Psoas muscle (tissue), 8 donors: Measurements from ENCODE around the gene CPXM2. TPM values are rescaled to one million over a fixed set of nuclear protein-coding genes. Genes with fewer than 3 reads are reported as not detected.

Source experiments
- ATAC-seq, 4 donors: fragments of 200-7000 bp; cut with Tn5 transposase; one replicate each; pipeline ENCODE4 v1.9.1; 2020; ENCODE audit warnings: moderate library complexity in 3 of 4, mild to moderate bottlenecking in 2 of 4
- DNase-seq, 2 donors: peaks; one replicate each; pipeline ENCODE4 v3.0.0-alpha.2; 2020
- H3K27ac ChIP-seq: fragments of 200-600 bp; one replicate; pipeline ENCODE4 v1.8.0; 2022
- H3K27me3 ChIP-seq, 3 donors: fragments of 200-600 bp in 1 of 3; one replicate each; pipeline versions ENCODE4 v1.6.1 to v1.8.0; 2013 to 2022; ENCODE audit warnings: low read length in 2 of 3, mild to moderate bottlenecking in 2 of 3, moderate library complexity in 1 of 3; ENCODE audit not compliant: insufficient read depth in 3 of 3
- H3K36me3 ChIP-seq, 2 donors: fragments of 200-600 bp in 1 of 2; one replicate each; pipeline versions ENCODE4 v1.6.1 to v1.8.0; 2013 to 2022; ENCODE audit warnings: low read depth in 1 of 2, mild to moderate bottlenecking in 1 of 2, moderate library complexity in 1 of 2; ENCODE audit not compliant: insufficient read depth in 1 of 2
- H3K4me1 ChIP-seq: fragments of 200-600 bp; one replicate; pipeline ENCODE4 v1.8.0; 2022
- H3K4me3 ChIP-seq: fragments of 200-600 bp; one replicate; pipeline ENCODE4 v1.8.0; 2022; ENCODE audit warnings: mild to moderate bottlenecking
- H3K9me3 ChIP-seq: fragments of 200-600 bp; one replicate; pipeline ENCODE4 v1.8.0; 2022
- WGBS, 3 donors: extraction: QIAGEN DNeasy Blood & Tissue Kit; methylation state at CpG; one replicate each; pipeline versions ENCODE4 v1.1.6 to v1.1.7; 2013; 5-methylcytosine and 5-hydroxymethylcytosine counted together
- intact Hi-C, 2 donors: fragments of 100-400 bp; cut with DNase I; formaldehyde crosslinking; loops; one replicate each; pipeline versions ENCODE4 v1.11.0 to v1.14.2; 2022
- polyA plus RNA-seq, 3 donors: library from polyadenylated mRNA; stranded (reverse); fragments of 200-250 nt; gene quantifications; one replicate each; pipeline ENCODE4 v1.2.3, GENCODE V29; 2013
- total RNA-seq, 4 donors: library from RNA; stranded (reverse); fragmentation: NEBNext Ultra II Directional in 2 of 4; extraction: Animal tissue kit (Norgen Biotek cat#: 25700) in 2 of 4; gene quantifications; one replicate each; pipeline versions ENCODE4 v1.2.1 to v1.2.4, GENCODE V29; 2021 to 2023
- TF ChIP-seq, protein P1 (sequence below): fragments of 200-600 bp; IDR thresholded peaks from one replicate; pipeline ENCODE4 v1.8.0; 2022; ENCODE audit warnings: antibody characterized with exemption
- donor health status: healthy with polysubstance abuse.
- donor health status: DM: no; HTN: no; CAD: no; lungs with moderate emphysema.
- donor health status: Bipolar disorder and iron deficiency.
- donor health status: healthy.
- donor health status: DM: yes; HTN: yes; CAD: no.
- donor health status: DM: no; HTN: no; CAD: no.
- donor health status: DM: no; HTN: no; CAD: no.
- donor health status: DM: yes; HTN: yes; CAD: no.

The CPXM2 gene
- total and polyA plus RNA-seq, 7 donors = 0.78 to 5.2 (median 1.4) TPM

GRCh38 chr10:123903621-123904020 lies 12.0 kb upstream of the CPXM2 start:
- intact Hi-C loops = no loop called here
- no peak for ATAC-seq
- H3K4me1 ChIP-seq = no peaks in the 10 kb centered on the region
- H3K27ac ChIP-seq = no peak overlapping the region
- peaks cover 4% of the 10 kb centered on the region for H3K9me3 ChIP-seq
- no peaks in the 10 kb centered on the region for H3K27me3 ChIP-seq
- no peak for DNase-seq
- H3K4me3 ChIP-seq = no peak overlapping the region
- H3K36me3 ChIP-seq = no peaks in the 10 kb centered on the region
- TF ChIP-seq, protein P1, sequence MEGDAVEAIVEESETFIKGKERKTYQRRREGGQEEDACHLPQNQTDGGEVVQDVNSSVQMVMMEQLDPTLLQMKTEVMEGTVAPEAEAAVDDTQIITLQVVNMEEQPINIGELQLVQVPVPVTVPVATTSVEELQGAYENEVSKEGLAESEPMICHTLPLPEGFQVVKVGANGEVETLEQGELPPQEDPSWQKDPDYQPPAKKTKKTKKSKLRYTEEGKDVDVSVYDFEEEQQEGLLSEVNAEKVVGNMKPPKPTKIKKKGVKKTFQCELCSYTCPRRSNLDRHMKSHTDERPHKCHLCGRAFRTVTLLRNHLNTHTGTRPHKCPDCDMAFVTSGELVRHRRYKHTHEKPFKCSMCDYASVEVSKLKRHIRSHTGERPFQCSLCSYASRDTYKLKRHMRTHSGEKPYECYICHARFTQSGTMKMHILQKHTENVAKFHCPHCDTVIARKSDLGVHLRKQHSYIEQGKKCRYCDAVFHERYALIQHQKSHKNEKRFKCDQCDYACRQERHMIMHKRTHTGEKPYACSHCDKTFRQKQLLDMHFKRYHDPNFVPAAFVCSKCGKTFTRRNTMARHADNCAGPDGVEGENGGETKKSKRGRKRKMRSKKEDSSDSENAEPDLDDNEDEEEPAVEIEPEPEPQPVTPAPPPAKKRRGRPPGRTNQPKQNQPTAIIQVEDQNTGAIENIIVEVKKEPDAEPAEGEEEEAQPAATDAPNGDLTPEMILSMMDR = no peak
- WGBS, 3 donors = 23 to 39% (median 30%) methylated on average over 5 of the region's 5 CpGs

GRCh38 chr10:123901621-123902020 lies 10.0 kb upstream of the CPXM2 start:
- TF ChIP-seq, protein P1 = no peak
- no peaks in the 10 kb centered on the region for H3K36me3 ChIP-seq
- intact Hi-C loops = no loop called here
- no peak for DNase-seq
- no peak overlapping the region for H3K27ac ChIP-seq
- peaks cover 0 to 2% (median 0%) of the 10 kb centered on the region in 3 donors for H3K27me3 ChIP-seq
- ATAC-seq = no peak
- peaks cover 4% of the 10 kb centered on the region for H3K9me3 ChIP-seq
- WGBS, 3 donors = 78 to 79% (median 78%) methylated on average over 4 of the region's 4 CpGs
- no peaks in the 10 kb centered on the region for H3K4me1 ChIP-seq
- H3K4me3 ChIP-seq = no peak overlapping the region

DNA sequence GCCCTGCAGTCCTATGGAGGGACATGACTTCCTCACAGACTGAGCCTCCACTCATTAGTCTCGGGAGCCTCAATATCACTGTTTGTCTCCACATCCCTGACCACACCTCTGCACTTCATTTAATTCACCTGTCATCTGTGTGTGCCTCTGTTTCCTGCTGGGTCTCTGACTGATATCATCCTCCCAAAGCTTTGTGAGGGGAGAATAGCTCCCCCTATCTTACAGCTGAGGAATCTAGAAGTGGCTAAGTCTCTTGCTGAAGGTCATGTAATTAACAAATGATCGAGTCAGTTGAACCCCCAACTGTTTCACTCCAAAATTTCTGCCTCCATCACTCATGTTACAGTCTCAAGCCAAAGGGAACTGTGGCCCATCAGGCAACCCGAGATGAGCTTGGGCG lies 5.5 kb upstream of the CPXM2 start:
- H3K9me3 ChIP-seq = peaks cover 4% of the 10 kb centered on the region
- H3K27me3 ChIP-seq = peaks cover 0 to 16% (median 2%) of the 10 kb centered on the region in 3 donors
- ATAC-seq (no peak), DNase-seq (no peak)
- H3K4me1 ChIP-seq = no peaks in the 10 kb centered on the region
- 66 to 80% (median 75%) methylated on average over 4 of the region's 4 CpGs for WGBS, 3 donors
- H3K4me3 ChIP-seq = no peak overlapping the region
- H3K27ac ChIP-seq = no peak overlapping the region
- intact Hi-C loops = no loop called here
- H3K36me3 ChIP-seq = no peaks in the 10 kb centered on the region
- TF ChIP-seq, protein P1 = no peak

DNA sequence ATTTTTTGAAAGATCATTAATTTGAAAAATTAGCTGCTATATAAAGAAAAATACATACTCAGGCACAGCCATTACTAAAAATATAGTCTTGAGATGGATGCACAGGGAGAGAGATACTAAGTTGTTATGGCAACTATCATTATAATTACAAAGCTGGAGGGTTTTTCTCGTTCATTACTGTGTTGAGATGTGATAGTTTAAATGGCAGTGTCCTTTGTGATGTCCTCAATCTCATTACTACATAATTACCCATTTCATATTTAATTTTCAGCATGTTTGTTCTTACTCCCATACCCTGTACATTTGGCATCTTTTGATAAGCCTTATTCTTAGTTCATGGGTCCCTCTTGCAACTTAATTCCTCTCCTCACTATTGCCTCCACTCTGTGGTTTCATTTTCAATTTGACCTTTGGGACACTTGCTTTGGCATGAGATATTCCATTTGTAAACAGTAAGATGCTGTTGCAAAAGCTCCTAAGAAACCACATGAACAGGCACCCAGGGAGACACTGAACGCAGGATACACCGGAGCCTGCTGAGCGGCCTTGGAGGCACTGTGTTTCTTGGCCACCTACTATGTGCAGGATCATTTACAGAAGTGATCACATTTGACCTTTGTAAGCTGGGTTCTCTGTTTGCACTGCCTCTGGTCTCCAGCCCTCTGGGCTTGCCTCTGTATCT lies 4.8 kb upstream of the CPXM2 start:
- peaks cover 0 to 21% (median 2%) of the 10 kb centered on the region in 3 donors for H3K27me3 ChIP-seq
- intact Hi-C loops = no loop called here
- WGBS, 3 donors = 61 to 64% (median 64%) methylated on average over 4 of the region's 4 CpGs
- no peaks in the 10 kb centered on the region for H3K4me1 ChIP-seq
- H3K36me3 ChIP-seq = no peaks in the 10 kb centered on the region
- DNase-seq (no peak), ATAC-seq (no peak)
- no peak overlapping the region for H3K4me3 ChIP-seq
- TF ChIP-seq, protein P1 = no peak
- no peak overlapping the region for H3K27ac ChIP-seq
- peaks cover 4% of the 10 kb centered on the region for H3K9me3 ChIP-seq

DNA sequence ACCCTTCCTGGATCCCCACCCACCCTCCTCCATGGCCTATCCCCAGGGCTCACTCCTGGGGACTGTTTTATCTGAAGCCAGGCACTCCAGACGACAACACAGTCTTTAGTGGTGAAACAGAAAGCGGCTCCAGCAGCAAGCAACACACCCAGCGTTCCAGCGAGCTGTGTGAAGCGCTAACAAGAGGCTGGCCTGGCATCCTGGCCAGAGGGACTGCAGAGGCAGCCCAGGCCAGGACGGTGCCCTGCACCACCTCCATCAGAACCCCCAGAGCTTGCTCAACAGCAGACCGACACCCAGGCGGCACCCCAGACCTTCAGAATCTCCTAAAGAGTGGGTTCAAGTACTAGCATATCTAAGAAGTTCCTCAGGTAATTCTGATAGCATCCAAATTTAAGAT lies 2.0 kb upstream of the CPXM2 start:
- H3K27ac ChIP-seq = no peak overlapping the region
- H3K27me3 ChIP-seq = peaks cover 0 to 39% (median 2%) of the 10 kb centered on the region in 3 donors
- H3K36me3 ChIP-seq = no peaks in the 10 kb centered on the region
- 81 to 84% (median 83%) methylated on average over 8 of the region's 8 CpGs for WGBS, 3 donors
- no peaks in the 10 kb centered on the region for H3K4me1 ChIP-seq
- H3K4me3 ChIP-seq = no peak overlapping the region
- no peak for DNase-seq
- no peaks in the 10 kb centered on the region for H3K9me3 ChIP-seq
- intact Hi-C loops = no loop called here
- TF ChIP-seq, protein P1 = no peak
- ATAC-seq = no peak
